Stimulated activated CD8-positive, alpha-beta memory T cell treated with anti-CD3 and anti-CD28 coated beads, Interleukin-2, amount 100 ng/mL, for 48 hours (primary cell): ENCODE measurements around the gene OSCP1.
A peak's percentile ranks its signal among the peaks of the same experiment; 100 is the strongest.

Source experiments
- DNase-seq, 2 donors: peaks; one replicate each; pipeline ENCODE4 v3.0.0-alpha.2; 2020; ENCODE audit warnings: low read depth in 2 of 2

The OSCP1 gene

GRCh38 chr1:36383240-36383639 is 67.0 kb downstream of the OSCP1 start:
- no peak for DNase-seq

GRCh38 chr1:36382669-36383068 is 67.6 kb downstream of the OSCP1 start:
- DNase-seq: no peak

GRCh38 chr1:36382231-36382630 is 68.0 kb downstream of the OSCP1 start:
- no peak for DNase-seq

- DNase-seq: no peak
These were observed 68.8 kb downstream of the OSCP1 start for GRCh38 chr1:36381405-36381804.

GRCh38 chr1:36380782-36381181 is 69.5 kb downstream of the OSCP1 start:
- no peak for DNase-seq

- DNase-seq: no peak
These were observed 70.1 kb downstream of the OSCP1 start for GRCh38 chr1:36380143-36380619.

- no peak for DNase-seq
These were observed 72.3 kb downstream of the OSCP1 start for GRCh38 chr1:36377791-36378492.

- DNase-seq: no peak
These were observed 77.6 kb downstream of the OSCP1 start for GRCh38 chr1:36372617-36373016.

- peak; percentile 64 to 80 for DNase-seq
These were observed 81.0 kb downstream of the OSCP1 start for GRCh38 chr1:36369061-36369861.
